NCI-H146 treated with DMSO at 0.1 percent for 48 hours (cell line): ENCODE data around the gene OR6Y1.

ENCODE experiments used
- DNase-seq: peaks from one replicate; lab custom pipeline; 2025; ENCODE audit not compliant: unreplicated experiment; lab: John Stamatoyannopoulos, UW

Gene OR6Y1

DNA sequence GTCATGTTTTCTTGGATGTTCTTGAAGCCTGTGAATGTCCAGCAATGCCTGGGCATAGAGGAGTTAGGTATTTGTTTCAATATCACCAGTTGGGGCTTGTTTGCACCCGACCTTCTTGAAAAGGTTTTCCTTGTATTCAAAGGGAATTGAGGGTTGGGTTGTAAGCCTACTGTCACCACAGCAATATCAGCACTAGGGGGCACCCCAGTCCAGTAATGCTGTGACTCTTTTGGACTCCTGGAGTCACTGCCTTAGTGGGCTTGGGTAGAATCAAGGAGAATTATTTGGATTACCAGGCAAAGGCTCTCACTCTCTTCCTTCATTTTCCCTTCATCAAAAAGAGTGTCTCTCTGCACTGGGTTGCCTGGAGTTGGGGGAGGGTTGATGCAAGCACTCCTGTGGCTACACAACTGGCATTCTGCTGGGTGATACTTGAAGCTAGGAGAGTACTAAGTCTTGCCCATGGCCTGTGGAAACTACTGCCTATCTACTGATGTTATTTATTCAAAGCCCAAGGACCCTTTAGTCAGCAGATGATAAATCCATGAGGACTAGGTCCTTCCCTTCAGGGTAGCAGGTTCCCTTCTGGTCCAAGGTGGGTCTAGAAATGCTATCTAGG, 47.7 kb downstream of the OR6Y1 start:
- no peak for DNase-seq

DNA sequence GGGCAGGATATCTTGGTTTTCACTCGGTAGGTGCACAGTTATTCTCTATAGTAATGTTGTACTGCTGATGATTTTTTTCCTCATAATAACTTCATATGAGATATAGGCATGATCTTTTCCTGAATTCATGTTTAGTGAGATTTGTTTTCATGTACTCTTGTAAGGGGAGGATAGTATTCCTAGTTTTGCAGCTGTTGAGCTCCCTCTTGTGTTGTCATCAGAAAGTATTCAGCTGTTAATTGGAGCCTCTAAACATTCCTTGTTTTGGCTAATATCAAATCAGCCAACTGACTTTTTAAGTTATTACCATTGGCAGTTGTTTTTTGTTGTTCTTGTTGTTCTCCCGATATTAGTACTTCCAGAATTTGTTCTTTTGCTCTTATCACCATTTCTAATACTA, 57.8 kb downstream of the OR6Y1 start:
- DNase-seq: no peak

DNA sequence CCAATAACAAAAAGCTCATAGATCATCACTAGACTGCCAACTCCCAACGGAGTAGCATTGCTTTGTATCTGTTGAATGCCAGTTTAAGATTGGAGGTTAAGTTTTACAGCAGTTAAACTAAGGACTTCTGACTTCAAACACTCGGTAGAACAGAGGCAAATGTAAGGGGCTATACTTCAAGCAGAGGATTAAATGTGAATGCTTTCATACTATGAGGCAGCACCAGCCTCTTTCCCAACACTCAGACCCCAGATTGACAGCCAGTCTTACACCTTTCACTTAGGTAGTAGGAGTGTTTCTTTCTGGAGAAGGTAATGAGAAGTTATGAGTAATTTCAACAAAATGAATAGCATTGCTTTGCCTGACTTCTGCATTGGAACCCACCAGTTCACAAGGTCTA, 59.4 kb downstream of the OR6Y1 start:
- no peak for DNase-seq
